GM10248 (cell line): ENCODE results near the gene GAREM1.

Source experiments
- CTCF ChIA-PET: fragments of 300-600 bp; sonication (Branson Sonifier 250); formaldehyde crosslinking; extraction: SDS; loops from one replicate; lab custom pipeline; 2021; ENCODE audit warnings: antibody characterized with exemption; lab: Yijun Ruan, JAX
- POLR2A ChIA-PET: fragments of 350-650 bp; sonication (Branson Sonifier 250); formaldehyde crosslinking; extraction: SDS; loops from one replicate; lab custom pipeline; 2020; ENCODE audit warnings: antibody characterized with exemption; lab: Yijun Ruan, JAX
- DNase-seq: peaks from one replicate; pipeline ENCODE4 v3.0.0; 2012; ENCODE audit errors: extremely low spot score
- CTCF ChIP-seq: IDR thresholded peaks from 2 replicates; pipeline ENCODE4 v1.5.1; 2012; ENCODE audit warnings: mild to moderate bottlenecking, low read depth; ENCODE audit errors: extremely low read depth, missing control alignments, control extremely low read depth

Gene GAREM1

GRCh38 chr18:32422978-32423740, 47.5 kb downstream of the GAREM1 start:
- CTCF ChIA-PET = interaction anchor here (1.3 to 2.6 kb wide), 2 partner anchors 15 to 17 kb away, joined by 3 to 7 read pairs; no protein-coding TSS in a partner anchor
- no peak for DNase-seq
- TF ChIP-seq CTCF = no peak
- POLR2A ChIA-PET = no interaction called here

GRCh38 chr18:32422201-32422600, 48.5 kb downstream of the GAREM1 start:
- CTCF ChIA-PET = interaction anchor here (1.3 to 2.6 kb wide), 2 partner anchors 14 to 18 kb away, joined by 3 to 7 read pairs; no protein-coding TSS in a partner anchor
- no peak for DNase-seq
- TF ChIP-seq CTCF = no peak
- POLR2A ChIA-PET = no interaction called here

- DNase-seq = no peak
- TF ChIP-seq CTCF = no peak
- ChIA-PET POLR2A (no interaction called here), CTCF (interaction anchor here (1.0 to 2.6 kb wide), 2 partner anchors 20 to 22 kb away, joined by 3 to 7 read pairs; no protein-coding TSS in a partner anchor)
Measured at GRCh38 chr18:32420084-32420750, 50.5 kb downstream of the GAREM1 start.

GRCh38 chr18:32418148-32418547, 52.5 kb downstream of the GAREM1 start:
- CTCF ChIA-PET = no interaction called here
- TF ChIP-seq CTCF = no peak
- POLR2A ChIA-PET = no interaction called here
- no peak for DNase-seq

- CTCF ChIA-PET = no interaction called here
- DNase-seq = no peak
- POLR2A ChIA-PET = no interaction called here
- no peak for TF ChIP-seq CTCF
Measured at GRCh38 chr18:32405588-32405987, 65.1 kb downstream of the GAREM1 start.

GRCh38 chr18:32401621-32402020, 69.1 kb downstream of the GAREM1 start:
- ChIA-PET CTCF (no interaction called here), POLR2A (no interaction called here)
- DNase-seq = no peak
- TF ChIP-seq CTCF = no peak
